Measurements from ENCODE around the gene ALDH18A1.
A peak's percentile ranks its signal among the peaks of the same experiment; 100 is the strongest.

The ALDH18A1 gene

GRCh38 chr10:95579292-95579691 is 77.2 kb downstream of the ALDH18A1 start:
- DNase-seq (ENCODE audit: low read depth in 2 of 2): no peak

- DNase-seq (ENCODE audit: low read depth in 2 of 2): no peak
Observed at GRCh38 chr10:95578619-95579018, 77.9 kb downstream of the ALDH18A1 start.

- DNase-seq (ENCODE audit: low read depth in 2 of 2): no peak
Observed at GRCh38 chr10:95574649-95575365, 81.7 kb downstream of the ALDH18A1 start.

GRCh38 chr10:95573964-95574604 is 82.4 kb downstream of the ALDH18A1 start:
- no peak for DNase-seq (ENCODE audit: low read depth in 2 of 2)

GRCh38 chr10:95573527-95573926 is 83.0 kb downstream of the ALDH18A1 start:
- DNase-seq (ENCODE audit: low read depth in 2 of 2): no peak

GRCh38 chr10:95572131-95572820 is 84.2 kb downstream of the ALDH18A1 start:
- no peak for DNase-seq (ENCODE audit: low read depth in 2 of 2)

- DNase-seq (ENCODE audit: low read depth in 2 of 2): no peak
Observed at GRCh38 chr10:95571390-95571789, 85.1 kb downstream of the ALDH18A1 start.

- no peak for DNase-seq (ENCODE audit: low read depth in 2 of 2)
Observed at GRCh38 chr10:95569368-95569767, 87.1 kb downstream of the ALDH18A1 start.

- DNase-seq (ENCODE audit: low read depth in 2 of 2): no peak
Observed at GRCh38 chr10:95567903-95568630, 88.4 kb downstream of the ALDH18A1 start.

- no peak for DNase-seq (ENCODE audit: low read depth in 2 of 2)
Observed at GRCh38 chr10:95566136-95566535, 90.4 kb downstream of the ALDH18A1 start.

GRCh38 chr10:95565336-95565735 is 91.2 kb downstream of the ALDH18A1 start:
- no peak for DNase-seq (ENCODE audit: low read depth in 2 of 2)

- no peak for DNase-seq (ENCODE audit: low read depth in 2 of 2)
Observed at GRCh38 chr10:95564291-95564690, 92.2 kb downstream of the ALDH18A1 start.

GRCh38 chr10:95562341-95562965 is 94.1 kb downstream of the ALDH18A1 start:
- DNase-seq (ENCODE audit: low read depth in 2 of 2): no peak

GRCh38 chr10:95561864-95562177 is 94.7 kb downstream of the ALDH18A1 start:
- DNase-seq (ENCODE audit: low read depth in 2 of 2): no peak

GRCh38 chr10:95561177-95561863 is 95.2 kb downstream of the ALDH18A1 start, which contains the start of gene SORBS1:
Gene SORBS1, minus strand, starts transcription at chr10:95561371. Its CDS starts 120,236 bp downstream, at chr10:95441135.
- DNase-seq (ENCODE audit: low read depth in 2 of 2): peak; percentile 71 to 83

GRCh38 chr10:95560278-95561176 is 96.0 kb downstream of the ALDH18A1 start:
- peak in 1 of 2 experiments; percentile 28 for DNase-seq (ENCODE audit: low read depth in 2 of 2)

- no peak for DNase-seq (ENCODE audit: low read depth in 2 of 2)
Observed at GRCh38 chr10:95559896-95560277, 96.6 kb downstream of the ALDH18A1 start.

GRCh38 chr10:95559471-95559870 is 97.0 kb downstream of the ALDH18A1 start:
- no peak for DNase-seq (ENCODE audit: low read depth in 2 of 2)

- DNase-seq (ENCODE audit: low read depth in 2 of 2): no peak
Observed at GRCh38 chr10:95558593-95559320, 97.8 kb downstream of the ALDH18A1 start.
